GM21528 (cell line): ENCODE results near the gene GPLD1.

ENCODE experiments used
- ATAC-seq: cut with Tn5 transposase; IDR thresholded peaks from one replicate; pipeline ENCODE4 v1.9.1; 2021; ENCODE audit warnings: mild to moderate bottlenecking, moderate library complexity; ENCODE audit not compliant: unreplicated experiment, low FRiP score

The GPLD1 gene

GRCh38 chr6:24460966-24461365 is 28.4 kb downstream of the GPLD1 start:
- ATAC-seq: no peak

- ATAC-seq: no peak
These were observed 30.4 kb downstream of the GPLD1 start for GRCh38 chr6:24458941-24459340.

- no peak for ATAC-seq
These were observed 31.2 kb downstream of the GPLD1 start for GRCh38 chr6:24458134-24458533.

GRCh38 chr6:24455061-24455460 is 34.3 kb downstream of the GPLD1 start:
- ATAC-seq: no peak

GRCh38 chr6:24454452-24454851 is 34.9 kb downstream of the GPLD1 start:
- ATAC-seq: no peak

- no peak for ATAC-seq
These were observed 35.5 kb downstream of the GPLD1 start for GRCh38 chr6:24453921-24454320.

GRCh38 chr6:24451581-24452388 is 37.6 kb downstream of the GPLD1 start:
- no peak for ATAC-seq

GRCh38 chr6:24448828-24449525 is 40.4 kb downstream of the GPLD1 start:
- no peak for ATAC-seq

GRCh38 chr6:24448396-24448795 is 41.0 kb downstream of the GPLD1 start:
- no peak for ATAC-seq

- ATAC-seq: no peak
These were observed 42.7 kb downstream of the GPLD1 start for GRCh38 chr6:24446670-24447069.

GRCh38 chr6:24445704-24446103 is 43.7 kb downstream of the GPLD1 start:
- ATAC-seq: no peak

GRCh38 chr6:24444588-24444987 is 44.8 kb downstream of the GPLD1 start:
- no peak for ATAC-seq

- ATAC-seq: no peak
These were observed 47.8 kb downstream of the GPLD1 start for GRCh38 chr6:24441599-24441904.

- ATAC-seq: no peak
These were observed 48.3 kb downstream of the GPLD1 start for GRCh38 chr6:24440897-24441598.

GRCh38 chr6:24439858-24440539 is 49.4 kb downstream of the GPLD1 start:
- ATAC-seq: no peak

GRCh38 chr6:24436979-24437378 is 52.4 kb downstream of the GPLD1 start:
- ATAC-seq: no peak

GRCh38 chr6:24432611-24433010 is 56.8 kb downstream of the GPLD1 start:
- ATAC-seq: no peak

GRCh38 chr6:24431045-24431451 is 58.3 kb downstream of the GPLD1 start:
- ATAC-seq: no peak

- ATAC-seq: no peak
These were observed 59.3 kb downstream of the GPLD1 start for GRCh38 chr6:24430086-24430485.

- no peak for ATAC-seq
These were observed 60.2 kb downstream of the GPLD1 start for GRCh38 chr6:24429146-24429545.

- ATAC-seq: no peak
These were observed 60.8 kb downstream of the GPLD1 start for GRCh38 chr6:24428615-24429014.
